PFSK-1 (cell line): ENCODE data around the gene IRAK4.

Source experiments
- POLR2AphosphoS5 ChIP-seq: IDR thresholded peaks from 2 replicates; pipeline ENCODE4 v1.6.1; 2012; ENCODE audit warnings: low read depth, mild to moderate bottlenecking, control low read depth, low read length, moderate library complexity
- REST ChIP-seq, 2 experiments: IDR thresholded peaks; 2 replicates each; pipeline versions ENCODE4 v1.6.1 to v1.8.0; 2011 to 2012; ENCODE audit warnings: low read depth in 2 of 2, low read length in 2 of 2, control low read depth in 1 of 2, inconsistent platforms in 1 of 2, mild to moderate bottlenecking in 1 of 2, moderate library complexity in 1 of 2; ENCODE audit not compliant: insufficient read depth in 1 of 2
- TAF1 ChIP-seq: IDR thresholded peaks from 2 replicates; pipeline ENCODE4 v1.6.1; 2012; ENCODE audit warnings: low read length, control low read depth, borderline replicate concordance; ENCODE audit not compliant: insufficient read depth

- TF ChIP-seq POLR2AphosphoS5 (no peak), TAF1 (no peak), REST (IDR thresholded peaks at IDR 0.05; ENCODE audit: insufficient read depth in 1 of 2, low read depth in 2 of 2, low read length in 2 of 2) (no peak)
Observed at GRCh38 chr12:43728698-43729097, 30.1 kb upstream of the IRAK4 start.
